H9 (cell line): ENCODE results near the gene FA2H. TPM values are rescaled to one million over a fixed set of nuclear protein-coding genes. Genes with fewer than 3 reads are reported as not detected.

ENCODE experiments used
- DNase-seq: peaks from one replicate; pipeline ENCODE4 v3.0.0-alpha.2; 2017
- H2AFZ ChIP-seq: one replicate; pipeline ENCODE4 v1.6.1; 2013; ENCODE audit warnings: mild to moderate bottlenecking, low read length, control low read depth, moderate library complexity
- H2AK5ac ChIP-seq: 2 replicates; pipeline ENCODE4 v1.6.1; 2013; ENCODE audit warnings: low read length, control low read depth, mixed read lengths; ENCODE audit not compliant: insufficient read length
- H2BK120ac ChIP-seq: one replicate; pipeline ENCODE4 v1.6.1; 2013; ENCODE audit warnings: low read depth, mild to moderate bottlenecking, low read length, control low read depth, inconsistent platforms; ENCODE audit not compliant: poor library complexity, severe bottlenecking
- H2BK12ac ChIP-seq: 2 replicates; pipeline ENCODE4 v1.6.1; 2013; ENCODE audit warnings: low read length, control low read depth, mixed read lengths, low read depth; ENCODE audit not compliant: insufficient read length
- H2BK15ac ChIP-seq: 2 replicates; pipeline ENCODE4 v1.6.1; 2013; ENCODE audit warnings: low read depth, low read length, control low read depth
- H2BK20ac ChIP-seq: one replicate; pipeline ENCODE4 v1.6.1; 2013; ENCODE audit warnings: low read depth, mild to moderate bottlenecking, low read length, control low read depth, inconsistent platforms; ENCODE audit not compliant: poor library complexity, severe bottlenecking
- H2BK5ac ChIP-seq: 2 replicates; pipeline ENCODE4 v1.6.1; 2013; ENCODE audit warnings: low read length, control low read depth, mixed read lengths; ENCODE audit not compliant: insufficient read length
- H3K14ac ChIP-seq: 2 replicates; pipeline ENCODE4 v1.6.1; 2013; ENCODE audit warnings: low read length, control low read depth; ENCODE audit not compliant: insufficient read depth
- H3K18ac ChIP-seq: 2 replicates; pipeline ENCODE4 v1.6.1; 2013; ENCODE audit warnings: low read depth, mild to moderate bottlenecking, mixed read lengths, low read length, control low read depth; ENCODE audit not compliant: insufficient read length
- H3K23ac ChIP-seq: 2 replicates; pipeline ENCODE4 v1.6.1; 2013; ENCODE audit warnings: low read length, control low read depth, mixed read lengths, low read depth; ENCODE audit not compliant: insufficient read length
- H3K23me2 ChIP-seq: 2 replicates; pipeline ENCODE4 v1.6.1; 2013; ENCODE audit warnings: low read depth, mild to moderate bottlenecking, mixed read lengths, low read length, control low read depth; ENCODE audit not compliant: insufficient read length, poor library complexity, severe bottlenecking
- H3K27ac ChIP-seq: 2 replicates; pipeline ENCODE4 v1.5.1; 2013; ENCODE audit warnings: low read length, control low read depth, mixed read lengths, low read depth; ENCODE audit not compliant: insufficient read length
- H3K27me3 ChIP-seq: 2 replicates; pipeline ENCODE4 v1.6.1; 2013; ENCODE audit warnings: low read length, control low read depth, inconsistent platforms; ENCODE audit not compliant: insufficient read depth
- H3K4ac ChIP-seq: 2 replicates; pipeline ENCODE4 v1.6.1; 2013; ENCODE audit warnings: low read depth, mild to moderate bottlenecking, control low read depth, inconsistent platforms, low read length, moderate library complexity
- H3K4me1 ChIP-seq: 2 replicates; pipeline ENCODE4 v1.6.1; 2013; ENCODE audit warnings: low read length, control low read depth, inconsistent platforms; ENCODE audit not compliant: insufficient read depth
- H3K4me2 ChIP-seq: 2 replicates; pipeline ENCODE4 v1.6.1; 2013; ENCODE audit warnings: low read length, control low read depth, mixed read lengths; ENCODE audit not compliant: insufficient read length, insufficient read depth
- H3K56ac ChIP-seq: 2 replicates; pipeline ENCODE4 v1.6.1; 2013; ENCODE audit warnings: low read depth, mild to moderate bottlenecking, mixed read lengths, low read length, control low read depth; ENCODE audit not compliant: insufficient read length
- H3K79me1 ChIP-seq: 2 replicates; pipeline ENCODE4 v1.6.1; 2013; ENCODE audit warnings: low read depth, mild to moderate bottlenecking, moderate library complexity, low read length, control low read depth, inconsistent platforms; ENCODE audit not compliant: insufficient read depth, poor library complexity, severe bottlenecking
- H3K79me2 ChIP-seq: 2 replicates; pipeline ENCODE4 v1.6.1; 2013; ENCODE audit warnings: low read length, control low read depth, inconsistent platforms; ENCODE audit not compliant: insufficient read depth
- H3K9ac ChIP-seq: 2 replicates; pipeline ENCODE4 v1.6.1; 2013; ENCODE audit warnings: low read length, control low read depth, mixed read lengths; ENCODE audit not compliant: insufficient read length; ENCODE audit errors: extremely low read depth
- H3K9me3 ChIP-seq: one replicate; pipeline ENCODE4 v1.6.1; 2013; ENCODE audit warnings: low read depth, low read length, inconsistent platforms; ENCODE audit not compliant: control insufficient read depth
- H3T11ph ChIP-seq: one replicate; pipeline ENCODE4 v1.6.1; 2013; ENCODE audit warnings: mild to moderate bottlenecking, low read length, control low read depth, inconsistent platforms
- H4K20me1 ChIP-seq: one replicate; pipeline ENCODE4 v1.6.1; 2013; ENCODE audit not compliant: control insufficient read depth, insufficient read length, insufficient read depth
- H4K5ac ChIP-seq: 2 replicates; pipeline ENCODE4 v1.6.1; 2013; ENCODE audit warnings: low read depth, mild to moderate bottlenecking, mixed read lengths, low read length, control low read depth; ENCODE audit not compliant: insufficient read length
- H4K8ac ChIP-seq: replicated peaks from 2 replicates; pipeline ENCODE4 v1.6.1; 2013; ENCODE audit warnings: low read length, control low read depth, mixed read lengths, low read depth; ENCODE audit not compliant: insufficient read length
- H4K91ac ChIP-seq: 2 replicates; pipeline ENCODE4 v1.6.1; 2013; ENCODE audit warnings: low read depth, mild to moderate bottlenecking, moderate library complexity, mixed read lengths, low read length, control low read depth; ENCODE audit not compliant: insufficient read length
- H3K27ac Mint-ChIP-seq, 3 experiments: 2 replicates in 2 of 3; 3 replicates in 1 of 3; pipeline ENCODE4 v1.8.0; 2020 to 2021; ENCODE audit warnings: mixed read lengths in 3 of 3, mild to moderate bottlenecking in 1 of 3, moderate library complexity in 1 of 3
- H3K27me3 Mint-ChIP-seq: 2 replicates; pipeline ENCODE4 v1.8.0; 2021; ENCODE audit warnings: low read depth, mild to moderate bottlenecking, moderate library complexity, mixed read lengths
- H3K36me3 Mint-ChIP-seq, 3 experiments: 2 replicates in 2 of 3; 3 replicates in 1 of 3; pipeline ENCODE4 v1.8.0; 2020 to 2021; ENCODE audit warnings: low read depth in 3 of 3, mixed read lengths in 3 of 3; ENCODE audit not compliant: insufficient read depth in 1 of 3
- H3K4me1 Mint-ChIP-seq, 2 experiments: 2 replicates each; pipeline ENCODE4 v1.8.0; 2020; ENCODE audit warnings: mixed read lengths in 2 of 2
- H3K4me3 Mint-ChIP-seq, 2 experiments: 2 replicates in 1 of 2; 3 replicates in 1 of 2; pipeline ENCODE4 v1.8.0; 2020 to 2021; ENCODE audit warnings: mild to moderate bottlenecking in 2 of 2, mixed read lengths in 2 of 2, moderate library complexity in 1 of 2
- H3K9me3 Mint-ChIP-seq, 2 experiments: 2 replicates in 1 of 2; 3 replicates in 1 of 2; pipeline ENCODE4 v1.8.0; 2020; ENCODE audit warnings: mild to moderate bottlenecking in 2 of 2, mixed read lengths in 2 of 2, moderate library complexity in 1 of 2
- WGBS: extraction: QIAGEN DNeasy Blood & Tissue Kit; methylation state at CpG from one replicate; pipeline ENCODE4 v1.1.7; 2013; ENCODE audit warnings: missing lambda C conversion rate, low lambda C conversion rate, mixed read lengths; ENCODE audit not compliant: insufficient read length; ENCODE audit errors: extremely low coverage; 5-methylcytosine and 5-hydroxymethylcytosine counted together
- total RNA-seq: library from RNA; stranded (reverse); gene quantifications from 2 replicates; pipeline ENCODE4 v1.2.1, GENCODE V29; 2021
- TF ChIP-seq, protein P1 (sequence below): fragments of 200-600 bp; sonication (generic); conservative IDR thresholded peaks from 3 replicates; pipeline ENCODE4 v1.8.0; 2021; ENCODE audit warnings: antibody characterized with exemption, mild to moderate bottlenecking

The FA2H gene
- total RNA-seq, 1 experiment from 2014 or later: 25.1 TPM

DNA sequence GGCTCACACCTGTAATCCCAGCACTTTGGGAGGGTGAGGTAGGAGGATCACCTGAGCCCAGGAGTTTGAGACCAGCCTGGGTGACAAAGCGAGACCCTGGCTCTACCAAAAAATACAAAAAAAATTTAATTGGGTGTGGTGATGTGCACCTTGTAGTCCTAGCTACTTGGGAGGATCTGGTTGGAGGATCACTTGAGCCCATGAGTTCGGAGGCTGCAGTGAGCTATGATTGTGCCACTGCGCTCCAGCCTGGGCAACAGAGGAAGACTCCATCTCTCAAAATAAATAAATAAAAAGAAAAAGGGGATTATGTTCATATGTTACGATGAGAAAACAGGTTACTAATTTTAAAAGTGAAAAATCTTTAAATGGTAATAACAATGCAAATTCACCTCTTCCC, 75.0 kb downstream of the FA2H start:
- H3K23ac ChIP-seq: no peak overlapping the region
- H3K27ac Mint-ChIP-seq: no peak overlapping the region
- DNase-seq: no peak
- H3K9me3 ChIP-seq: no peaks in the 10 kb centered on the region
- H2AK5ac ChIP-seq: no peak overlapping the region
- no peak overlapping the region for H2BK5ac ChIP-seq
- no peaks in the 10 kb centered on the region for H4K20me1 ChIP-seq
- no peak overlapping the region for H3K18ac ChIP-seq
- no peak overlapping the region for H3K56ac ChIP-seq
- H2BK120ac ChIP-seq: no peak overlapping the region
- peaks cover 13% of the 10 kb centered on the region for H3K27me3 Mint-ChIP-seq
- H3K9me3 Mint-ChIP-seq: no peaks in the 10 kb centered on the region
- no CpG with 5 or more reads among the region's 4 CpGs for WGBS
- H3K4me3 Mint-ChIP-seq: no peak overlapping the region
- no peaks in the 10 kb centered on the region for H3K79me2 ChIP-seq
- H3K23me2 ChIP-seq: no peaks in the 10 kb centered on the region
- no peaks in the 10 kb centered on the region for H3K79me1 ChIP-seq
- no peaks in the 10 kb centered on the region for H3K27me3 ChIP-seq
- no peak overlapping the region for H2BK15ac ChIP-seq
- H2AFZ ChIP-seq: no peak overlapping the region
- H3K27ac ChIP-seq: no peak overlapping the region
- TF ChIP-seq, protein P1, sequence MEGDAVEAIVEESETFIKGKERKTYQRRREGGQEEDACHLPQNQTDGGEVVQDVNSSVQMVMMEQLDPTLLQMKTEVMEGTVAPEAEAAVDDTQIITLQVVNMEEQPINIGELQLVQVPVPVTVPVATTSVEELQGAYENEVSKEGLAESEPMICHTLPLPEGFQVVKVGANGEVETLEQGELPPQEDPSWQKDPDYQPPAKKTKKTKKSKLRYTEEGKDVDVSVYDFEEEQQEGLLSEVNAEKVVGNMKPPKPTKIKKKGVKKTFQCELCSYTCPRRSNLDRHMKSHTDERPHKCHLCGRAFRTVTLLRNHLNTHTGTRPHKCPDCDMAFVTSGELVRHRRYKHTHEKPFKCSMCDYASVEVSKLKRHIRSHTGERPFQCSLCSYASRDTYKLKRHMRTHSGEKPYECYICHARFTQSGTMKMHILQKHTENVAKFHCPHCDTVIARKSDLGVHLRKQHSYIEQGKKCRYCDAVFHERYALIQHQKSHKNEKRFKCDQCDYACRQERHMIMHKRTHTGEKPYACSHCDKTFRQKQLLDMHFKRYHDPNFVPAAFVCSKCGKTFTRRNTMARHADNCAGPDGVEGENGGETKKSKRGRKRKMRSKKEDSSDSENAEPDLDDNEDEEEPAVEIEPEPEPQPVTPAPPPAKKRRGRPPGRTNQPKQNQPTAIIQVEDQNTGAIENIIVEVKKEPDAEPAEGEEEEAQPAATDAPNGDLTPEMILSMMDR: no peak
- peaks cover 13% of the 10 kb centered on the region in 2 experiments for H3K4me1 Mint-ChIP-seq
- peaks cover 0 to 1% (median 0%) of the 10 kb centered on the region in 3 experiments; a peak in 1 of 7 replicates for H3K36me3 Mint-ChIP-seq
- H3K4me1 ChIP-seq: no peaks in the 10 kb centered on the region
- no peak overlapping the region for H4K8ac ChIP-seq
- no peak overlapping the region for H2BK20ac ChIP-seq
- H3K9ac ChIP-seq: no peak overlapping the region
- no peak overlapping the region for H2BK12ac ChIP-seq
- H3K4ac ChIP-seq: no peak overlapping the region
- no peak overlapping the region for H3K14ac ChIP-seq
- no peak overlapping the region for H4K5ac ChIP-seq
- H3K4me2 ChIP-seq: no peak overlapping the region
- no peak overlapping the region for H4K91ac ChIP-seq
- H3T11ph ChIP-seq: no peak overlapping the region
